TTC549 (cell line): ENCODE data around the gene ZFC3H1.

Experiments used
- FAIRE-seq: peaks from 2 replicates; lab custom pipeline; 2012; peaks lifted over from hg19 to GRCh38; lab: Jason Lieb, UNC

ZFC3H1 gene

DNA sequence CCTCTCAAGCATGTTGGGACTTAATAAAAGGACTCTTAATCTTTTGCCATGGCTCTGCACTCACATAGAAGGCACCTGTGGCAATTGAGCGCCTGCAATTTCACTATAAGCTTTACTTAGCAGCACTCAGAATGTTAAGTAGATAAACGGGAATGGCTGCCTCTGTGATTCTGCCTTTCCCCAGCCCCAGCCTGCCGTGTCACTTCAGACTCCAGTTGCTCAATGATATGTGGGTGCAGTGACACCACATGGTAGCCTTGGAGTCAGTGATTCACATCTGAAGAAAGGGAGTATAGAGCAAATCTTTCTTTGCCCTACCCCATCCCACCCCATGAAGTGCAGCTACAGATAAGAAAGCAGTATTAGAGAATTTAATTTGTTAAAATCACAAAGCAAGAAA lies 96.1 kb downstream of the ZFC3H1 start:
- FAIRE-seq = no peak

DNA sequence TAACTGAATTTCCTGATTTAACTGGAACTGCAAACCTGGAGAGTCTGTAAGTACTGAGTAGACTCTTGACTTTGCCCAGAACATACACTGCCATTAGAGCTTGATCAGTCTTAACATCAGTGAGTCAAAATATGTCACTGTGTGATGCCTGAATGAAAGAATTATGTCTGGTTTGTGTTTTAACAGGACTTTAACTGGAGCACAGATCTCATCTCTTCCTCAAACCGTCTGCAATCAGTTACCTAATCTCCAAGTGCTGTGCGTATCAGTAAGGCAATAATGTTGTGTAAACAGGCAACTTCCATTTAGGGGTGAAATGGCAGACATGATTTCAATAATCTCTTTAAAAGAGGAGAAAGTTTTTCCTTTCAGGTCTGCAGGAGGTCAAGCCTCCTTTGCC lies 97.0 kb downstream of the ZFC3H1 start:
- no peak for FAIRE-seq

DNA sequence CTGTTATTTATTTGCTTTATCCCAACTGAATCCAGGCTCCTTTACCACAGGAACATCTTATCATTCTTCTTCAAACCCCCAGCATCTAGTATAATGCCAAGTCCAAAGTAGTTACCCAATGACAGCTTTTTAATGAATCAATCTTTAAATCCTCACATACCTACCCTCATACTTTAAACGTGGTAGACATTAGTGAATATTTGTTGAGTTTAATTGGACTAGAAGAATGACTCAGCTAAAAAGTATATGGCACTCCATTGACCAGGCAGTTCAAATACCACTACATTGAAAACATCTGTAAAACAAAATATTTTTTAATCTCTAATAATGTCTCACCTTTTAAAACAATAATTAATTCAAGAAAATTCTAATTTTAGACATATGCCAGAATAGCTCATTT lies 98.1 kb downstream of the ZFC3H1 start:
- no peak for FAIRE-seq

DNA sequence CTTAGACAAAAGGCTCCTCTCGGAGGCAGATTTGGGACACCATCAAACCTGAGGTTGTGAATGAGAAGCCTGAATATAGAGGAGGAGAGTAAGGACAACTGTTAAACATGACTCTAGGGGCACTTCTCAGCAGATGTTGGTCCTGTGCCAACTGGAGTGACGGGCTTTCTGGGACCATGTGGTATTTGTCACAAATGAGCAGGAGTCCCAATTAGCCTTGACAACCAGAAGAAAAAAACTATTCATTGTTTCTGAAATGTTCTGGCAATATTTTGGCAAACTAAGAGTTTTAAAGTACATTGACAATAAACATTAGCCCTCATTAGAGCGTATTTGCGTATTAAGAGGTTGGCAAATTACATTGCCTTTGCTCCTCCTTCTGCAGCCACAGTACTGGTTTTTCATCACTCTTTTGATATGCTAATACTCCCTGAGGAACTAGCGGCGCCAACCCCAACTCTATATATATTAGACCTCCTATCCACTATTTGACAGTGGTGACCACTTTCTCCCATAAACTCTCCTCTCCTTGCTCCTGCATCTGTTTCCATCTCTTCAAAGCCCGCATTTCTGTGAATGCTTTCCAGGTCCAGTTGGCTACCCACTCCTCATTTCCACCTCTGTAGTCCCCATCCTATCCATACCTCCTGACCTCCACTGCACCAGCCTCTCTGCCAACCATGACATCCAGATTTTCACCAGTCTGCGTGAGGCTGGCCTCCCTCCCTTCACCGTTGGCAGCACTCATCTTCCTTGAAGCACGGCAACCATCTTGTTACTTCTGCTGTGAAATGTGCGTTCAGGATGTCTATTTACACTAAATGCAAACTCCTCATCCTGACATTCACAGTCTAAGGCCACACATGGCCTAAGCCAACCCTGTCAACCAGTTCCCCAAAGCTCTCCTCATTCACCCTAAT lies 100.7 kb downstream of the ZFC3H1 start:
- no peak for FAIRE-seq
